Activated CD8-positive, alpha-beta memory T cell treated with anti-CD3 and anti-CD28 coated beads for 48 hours (primary cell): Measurements from ENCODE around the gene CATSPER3.

ENCODE experiments used
- DNase-seq, 3 experiments: peaks; one replicate each; pipeline ENCODE4 v3.0.0-alpha.2; 2020; ENCODE audit warnings: low read depth in 2 of 3, low spot score in 2 of 3

Gene CATSPER3

GRCh38 chr5:135040333-135041144 lies 72.8 kb downstream of the CATSPER3 start:
- no peak for DNase-seq

GRCh38 chr5:135041145-135041587 lies 73.5 kb downstream of the CATSPER3 start:
- no peak for DNase-seq

- DNase-seq: no peak
Observed at GRCh38 chr5:135041726-135042125, 74.0 kb downstream of the CATSPER3 start.

DNA sequence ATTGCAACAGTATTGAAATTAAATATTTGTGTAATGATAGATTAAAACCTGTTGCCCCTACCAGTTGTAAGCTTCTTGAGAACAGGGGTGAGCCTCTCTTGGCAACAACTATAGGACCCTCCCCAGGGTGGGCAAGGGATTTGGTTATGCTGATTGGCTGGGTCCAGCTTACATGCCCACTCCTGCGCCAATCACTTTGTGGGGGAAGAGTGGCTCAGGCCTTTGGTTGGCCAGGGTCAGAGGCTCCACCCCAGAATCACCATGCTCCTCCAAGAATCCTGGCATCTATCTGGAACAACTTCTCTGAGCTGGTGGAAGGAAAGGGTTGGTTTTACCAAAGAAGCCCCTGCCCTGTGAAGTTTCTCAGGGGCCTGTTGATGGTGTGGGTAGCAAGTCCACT lies 74.9 kb downstream of the CATSPER3 start:
- no peak for DNase-seq

GRCh38 chr5:135045488-135045887 lies 77.8 kb downstream of the CATSPER3 start:
- no peak for DNase-seq

- no peak for DNase-seq
Observed at GRCh38 chr5:135046661-135047346, 79.1 kb downstream of the CATSPER3 start.

GRCh38 chr5:135047347-135047695 lies 79.6 kb downstream of the CATSPER3 start:
- no peak for DNase-seq

GRCh38 chr5:135048286-135048685 lies 80.6 kb downstream of the CATSPER3 start:
- no peak for DNase-seq

DNA sequence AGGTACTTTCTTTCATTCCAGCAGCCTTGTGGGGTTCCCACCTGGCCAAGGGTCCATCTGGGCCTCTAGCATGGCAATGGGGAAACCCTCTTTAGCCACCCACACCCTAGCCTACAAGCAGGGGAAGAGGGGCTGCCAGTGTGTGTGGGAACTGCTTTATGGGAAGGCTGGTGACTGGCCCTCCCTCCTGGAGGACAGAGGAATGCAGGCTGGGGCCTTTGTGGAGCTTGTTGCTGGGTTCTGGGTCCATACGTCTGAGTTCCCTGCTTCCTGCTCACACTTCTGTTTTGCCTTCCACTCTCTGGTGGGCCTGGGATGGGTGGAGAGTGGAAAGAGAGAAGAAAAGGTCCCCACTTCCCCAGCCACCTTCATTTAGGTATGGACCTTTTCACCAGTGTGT lies 81.2 kb downstream of the CATSPER3 start:
- no peak for DNase-seq

DNA sequence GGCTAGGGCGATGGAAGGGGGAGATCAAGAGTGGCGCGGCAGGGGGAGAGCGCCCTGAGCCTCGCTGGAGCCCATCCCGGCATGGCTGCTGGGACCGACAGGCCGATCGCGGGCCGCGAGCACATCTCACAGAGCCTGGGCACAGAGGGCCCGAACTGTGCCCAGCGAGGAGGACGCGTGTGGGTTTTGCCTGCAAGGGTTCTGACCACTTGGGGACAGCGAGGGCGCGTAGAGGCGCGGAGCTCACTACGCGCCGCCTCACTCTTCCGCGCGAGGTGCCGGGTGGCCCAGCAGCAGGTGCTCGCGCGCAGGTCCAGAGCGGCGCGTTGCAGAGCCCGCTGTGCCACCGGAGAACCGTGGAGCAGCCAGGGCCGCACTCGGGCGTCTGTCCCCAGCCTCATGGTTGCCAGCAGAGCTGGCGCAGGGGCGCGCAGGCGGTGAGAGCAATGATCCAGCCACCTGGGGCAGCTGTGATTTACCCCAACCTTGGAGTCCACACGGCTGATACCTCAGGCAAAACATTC lies 82.6 kb downstream of the CATSPER3 start:
- DNase-seq: no peak

- no peak for DNase-seq
Observed at GRCh38 chr5:135051399-135051798, 83.7 kb downstream of the CATSPER3 start.

DNA sequence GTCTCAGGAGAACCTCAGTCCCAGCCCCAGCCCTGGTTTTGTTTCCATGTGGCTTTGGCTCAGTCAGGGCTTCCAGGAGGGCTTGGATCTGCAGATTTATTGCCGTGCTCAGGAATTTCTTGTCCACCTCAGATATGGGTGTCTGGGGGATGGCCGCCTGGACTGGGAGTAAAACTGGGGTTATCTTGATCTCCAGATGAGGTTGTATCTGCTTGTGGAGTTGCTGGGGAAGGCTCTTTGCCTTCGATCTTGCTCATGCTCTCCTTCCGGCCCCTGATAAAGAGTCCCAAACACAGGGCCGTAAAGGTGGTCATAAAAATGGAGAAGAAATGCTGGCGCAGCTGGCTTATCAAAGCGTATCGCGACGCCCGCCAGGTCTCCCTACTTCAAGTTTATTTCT lies 84.2 kb downstream of the CATSPER3 start:
- DNase-seq: no peak

DNA sequence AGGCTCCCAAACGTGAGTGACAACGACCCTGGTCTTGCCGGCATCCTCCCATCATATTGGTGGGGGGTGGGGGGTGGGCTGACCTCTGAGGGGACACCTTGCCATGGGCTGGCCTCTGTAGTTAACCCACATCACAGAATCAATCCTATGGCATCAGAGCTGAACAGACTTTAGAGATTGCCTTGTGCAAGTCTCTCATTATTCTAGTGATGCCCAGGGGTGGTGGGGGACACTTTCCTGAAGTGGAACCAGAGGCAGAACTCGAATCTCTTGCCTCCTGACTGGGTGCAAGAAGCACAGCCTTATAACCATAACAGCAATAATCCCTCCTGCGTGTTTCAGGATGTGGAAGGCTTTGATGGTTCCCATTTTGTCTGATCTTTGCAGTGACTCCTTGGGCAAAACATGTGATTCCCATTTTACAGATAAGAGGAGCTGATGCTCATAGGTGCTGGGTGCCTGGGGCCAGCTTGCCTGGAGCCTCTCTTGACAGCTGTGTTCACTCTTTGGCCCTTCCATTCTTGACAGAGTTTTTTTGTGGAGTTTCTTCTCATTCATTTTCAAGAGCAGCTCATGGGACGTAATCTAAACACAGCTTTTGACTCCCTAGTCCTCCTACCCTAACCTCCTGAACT lies 84.9 kb downstream of the CATSPER3 start:
- no peak for DNase-seq

- no peak for DNase-seq
Observed at GRCh38 chr5:135053278-135053677, 85.6 kb downstream of the CATSPER3 start.

DNA sequence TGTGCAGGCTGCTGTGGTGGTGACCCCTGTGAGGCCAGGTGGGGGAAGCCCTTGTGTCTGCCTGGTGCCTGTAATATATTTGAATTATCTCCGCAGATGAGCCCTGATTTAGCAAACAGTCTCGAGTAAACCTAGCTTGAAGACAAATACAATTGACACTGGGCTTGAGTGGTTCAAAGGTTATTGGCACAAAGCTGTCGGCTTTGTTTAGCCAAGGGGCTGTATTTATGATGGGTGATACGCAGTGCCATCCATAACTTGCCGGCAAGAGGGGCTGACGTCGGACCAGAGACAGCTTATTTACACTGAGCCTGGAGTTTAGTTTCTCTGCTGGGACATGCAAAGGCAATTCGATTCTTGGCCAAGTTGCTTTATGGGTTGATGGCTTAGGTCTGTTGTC lies 86.3 kb downstream of the CATSPER3 start:
- DNase-seq: no peak

- no peak for DNase-seq
Observed at GRCh38 chr5:135054546-135054945, 86.8 kb downstream of the CATSPER3 start.

GRCh38 chr5:135055396-135055795 lies 87.7 kb downstream of the CATSPER3 start:
- DNase-seq: no peak

- no peak for DNase-seq
Observed at GRCh38 chr5:135056316-135057030, 88.8 kb downstream of the CATSPER3 start.

- DNase-seq: no peak
Observed at GRCh38 chr5:135057233-135057632, 89.5 kb downstream of the CATSPER3 start.

GRCh38 chr5:135058331-135058732 lies 90.6 kb downstream of the CATSPER3 start:
- DNase-seq: no peak
